HG02610 (cell line): ENCODE data around the gene FGF10.

ENCODE experiments used
- ATAC-seq: cut with Tn5 transposase; IDR thresholded peaks from one replicate; pipeline ENCODE4 v1.9.1; 2021; ENCODE audit warnings: mild to moderate bottlenecking, moderate library complexity; ENCODE audit not compliant: unreplicated experiment

FGF10 gene

GRCh38 chr5:44389090-44389822, at the start of gene FGF10:
Gene FGF10 (minus strand): TSS chr5:44389420. CDS start chr5:44388682, 738 bp downstream.
- ATAC-seq, result no peak

- ATAC-seq, result no peak
Observed at GRCh38 chr5:44426944-44427343, 37.7 kb upstream of the FGF10 start.

GRCh38 chr5:44412286-44412685, 23.1 kb upstream of the FGF10 start:
- no peak for ATAC-seq

- peak; percentile 83 for ATAC-seq
Observed at GRCh38 chr5:44402084-44402483, 12.9 kb upstream of the FGF10 start.

GRCh38 chr5:44401611-44402010, 12.4 kb upstream of the FGF10 start:
- ATAC-seq, result no peak

GRCh38 chr5:44398382-44398781, 9.2 kb upstream of the FGF10 start:
- no peak for ATAC-seq

- ATAC-seq, result no peak
Observed at GRCh38 chr5:44396312-44396711, 7.1 kb upstream of the FGF10 start.

GRCh38 chr5:44390351-44390750, 1.1 kb upstream of the FGF10 start:
- ATAC-seq, result no peak

GRCh38 chr5:44389823-44390143, 563 bp upstream of the FGF10 start:
- no peak for ATAC-seq

- ATAC-seq, result no peak
Observed at GRCh38 chr5:44388321-44389089, 715 bp downstream of the FGF10 start.

GRCh38 chr5:44387921-44388320, 1.3 kb downstream of the FGF10 start:
- ATAC-seq, result no peak

- ATAC-seq, result no peak
Observed at GRCh38 chr5:44387406-44387805, 1.8 kb downstream of the FGF10 start.

GRCh38 chr5:44385291-44385900, 3.8 kb downstream of the FGF10 start:
- ATAC-seq, result no peak

GRCh38 chr5:44384816-44385215, 4.4 kb downstream of the FGF10 start:
- no peak for ATAC-seq

- no peak for ATAC-seq
Observed at GRCh38 chr5:44382894-44383293, 6.3 kb downstream of the FGF10 start.

- ATAC-seq, result no peak
Observed at GRCh38 chr5:44377057-44377456, 12.2 kb downstream of the FGF10 start.

- ATAC-seq, result no peak
Observed at GRCh38 chr5:44372028-44372427, 17.2 kb downstream of the FGF10 start.

- no peak for ATAC-seq
Observed at GRCh38 chr5:44367203-44367602, 22.0 kb downstream of the FGF10 start.

GRCh38 chr5:44365345-44365744, 23.9 kb downstream of the FGF10 start:
- no peak for ATAC-seq

GRCh38 chr5:44364097-44364496, 25.1 kb downstream of the FGF10 start:
- ATAC-seq, result no peak

GRCh38 chr5:44361342-44362001, 27.7 kb downstream of the FGF10 start:
- ATAC-seq, result no peak

GRCh38 chr5:44360919-44361318, 28.3 kb downstream of the FGF10 start:
- ATAC-seq, result no peak
